ENCODE results near the gene PIK3CB. TPM values are rescaled to one million over a fixed set of nuclear protein-coding genes. Genes with fewer than 3 reads are reported as not detected.
A peak's percentile ranks its signal among the peaks of the same experiment; 100 is the strongest.

Gene PIK3CB
- total and polyA plus RNA-seq, 10 of the 15 experiments (the other 5 are each of a cell fraction or from before 2014, with no cell fraction given): 5.0 to 18.4 (median 10.4) TPM

DNA sequence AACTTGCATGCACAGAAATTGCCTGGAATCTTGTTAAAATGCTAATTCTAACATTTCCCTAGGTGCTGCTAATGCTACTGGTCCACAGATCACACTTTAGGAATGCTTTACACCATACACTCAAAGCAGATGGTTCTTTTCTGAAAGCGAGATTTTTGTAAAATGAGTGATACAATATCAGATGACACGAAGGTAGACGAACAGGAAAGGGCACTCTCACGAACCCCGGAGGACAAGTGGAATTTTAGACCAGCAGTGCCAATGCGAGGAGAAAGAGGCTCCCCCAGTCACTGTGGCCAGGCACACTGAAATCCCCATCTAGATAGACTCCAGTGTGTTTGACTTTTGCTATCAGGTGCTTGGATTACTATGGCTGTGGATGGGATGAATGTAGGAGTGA lies 205.2 kb downstream of the PIK3CB start (continued):
- TF ChIP-seq, protein P1, sequence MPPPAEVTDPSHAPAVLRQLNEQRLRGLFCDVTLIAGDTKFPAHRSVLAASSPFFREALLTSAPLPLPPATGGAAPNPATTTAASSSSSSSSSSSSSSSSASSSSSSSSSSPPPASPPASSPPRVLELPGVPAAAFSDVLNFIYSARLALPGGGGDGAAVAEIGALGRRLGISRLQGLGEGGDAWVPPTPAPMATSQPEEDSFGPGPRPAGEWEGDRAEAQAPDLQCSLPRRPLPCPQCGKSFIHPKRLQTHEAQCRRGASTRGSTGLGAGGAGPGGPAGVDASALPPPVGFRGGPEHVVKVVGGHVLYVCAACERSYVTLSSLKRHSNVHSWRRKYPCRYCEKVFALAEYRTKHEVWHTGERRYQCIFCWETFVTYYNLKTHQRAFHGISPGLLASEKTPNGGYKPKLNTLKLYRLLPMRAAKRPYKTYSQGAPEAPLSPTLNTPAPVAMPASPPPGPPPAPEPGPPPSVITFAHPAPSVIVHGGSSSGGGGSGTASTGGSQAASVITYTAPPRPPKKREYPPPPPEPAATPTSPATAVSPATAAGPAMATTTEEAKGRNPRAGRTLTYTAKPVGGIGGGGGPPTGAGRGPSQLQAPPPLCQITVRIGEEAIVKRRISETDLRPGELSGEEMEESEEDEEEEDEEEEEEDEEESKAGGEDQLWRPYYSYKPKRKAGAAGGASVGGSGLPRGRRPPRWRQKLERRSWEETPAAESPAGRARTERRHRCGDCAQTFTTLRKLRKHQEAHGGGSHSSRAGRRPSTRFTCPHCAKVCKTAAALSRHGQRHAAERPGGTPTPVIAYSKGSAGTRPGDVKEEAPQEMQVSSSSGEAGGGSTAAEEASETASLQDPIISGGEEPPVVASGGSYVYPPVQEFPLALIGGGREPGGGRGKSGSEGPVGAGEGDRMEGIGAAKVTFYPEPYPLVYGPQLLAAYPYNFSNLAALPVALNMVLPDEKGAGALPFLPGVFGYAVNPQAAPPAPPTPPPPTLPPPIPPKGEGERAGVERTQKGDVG (CRISPR knock-in tag; IDR thresholded peaks at IDR 0.05): no peak
- no peak for TF ChIP-seq EGR1 (IDR thresholded peaks at IDR 0.05; ENCODE audit: borderline replicate concordance in 1 of 2, low read depth in 2 of 2, low read length in 2 of 2)

DNA sequence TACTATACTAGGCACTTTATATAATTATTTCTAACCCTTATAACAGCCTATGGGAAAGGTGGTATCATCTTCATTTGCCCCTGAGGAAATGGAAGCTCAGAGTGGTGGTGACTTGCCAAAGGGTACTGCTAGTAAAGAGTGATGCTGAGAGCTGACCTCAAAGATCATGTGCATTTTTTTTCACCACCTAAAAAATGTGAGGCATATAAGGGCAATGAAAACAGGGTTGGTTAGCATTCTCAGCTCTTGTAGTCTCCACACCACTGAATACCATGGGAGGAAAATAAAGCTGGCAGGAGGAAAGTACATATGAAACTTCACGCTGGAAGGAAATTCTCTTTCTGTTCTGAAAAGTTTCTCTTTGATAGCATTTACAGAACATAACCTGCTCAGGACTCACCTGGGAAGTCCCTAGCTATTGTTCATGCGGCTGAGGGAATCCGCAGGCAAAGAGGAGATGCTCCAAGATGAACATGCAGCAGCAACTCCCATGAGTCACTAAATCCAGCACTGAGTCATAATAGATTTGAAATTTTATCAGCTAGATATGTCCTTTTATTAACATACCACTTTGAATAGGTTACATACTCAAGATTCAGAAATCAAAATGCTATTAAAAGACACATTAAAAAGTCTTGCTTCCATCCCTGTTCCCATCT lies 208.9 kb downstream of the PIK3CB start:
- H3K36me3 ChIP-seq (ENCODE audit: control insufficient read depth in 2 of 2, insufficient read depth in 2 of 2, low read length in 1 of 2): no peaks in the 10 kb centered on the region
- no peak overlapping the region for H3K9ac ChIP-seq (ENCODE audit: control insufficient read depth, insufficient read depth, low read length)
- POLR2A ChIA-PET: interaction anchor here (0.8 to 1.3 kb wide), 5 partner anchors 12 to 67 kb away, joined by 3 to 5 read pairs (median 3); no protein-coding TSS in a partner anchor
- DNase-seq (ENCODE audit: low read depth, low spot score) (peak; percentile 11), ATAC-seq (peak; percentile 65), FAIRE-seq (no peak)
- H3K79me2 ChIP-seq (ENCODE audit: control insufficient read depth, insufficient read depth, low read length): no peaks in the 10 kb centered on the region
- RAD21 ChIA-PET (ENCODE audit: unreplicated experiment): interaction anchor here (0.6 to 1.7 kb wide), 3 partner anchors 31 to 290 kb away, joined by 3 to 8 read pairs (median 7); partner anchors contain the start of gene CEP70
- SMC1A ChIA-PET (ENCODE audit: uncharacterized antibody, unreplicated experiment): interaction anchor here (0.7 to 2.0 kb wide), 7 partner anchors 10 to 290 kb away, joined by 3 to 10 read pairs (median 4); no protein-coding TSS in a partner anchor
- no peak overlapping the region for H3K4me3 ChIP-seq
- intact Hi-C loops (cut with micrococcal nuclease; ENCODE audit: unreplicated experiment) (no loop called here), in situ Hi-C loops (cut with MboI) (no loop called here)
- H3K27ac ChIP-seq (ENCODE audit: control insufficient read depth, insufficient read depth): no peak overlapping the region
- no peak overlapping the region for H3K4me2 ChIP-seq (ENCODE audit: control insufficient read depth, insufficient read depth)
- H3K27me3 ChIP-seq (replicated peaks in 1 of 2; ENCODE audit: control insufficient read depth in 2 of 2, insufficient read depth in 2 of 2, low read length in 1 of 2): no peaks in the 10 kb centered on the region
- CTCF ChIA-PET: interaction anchor here (0.8 to 2.4 kb wide), 7 partner anchors 10 to 291 kb away, joined by 3 to 18 read pairs (median 3); partner anchors contain the start of gene CEP70
- no peak overlapping the region for H2AFZ ChIP-seq (ENCODE audit: control insufficient read depth, low read depth, low read length)
- H3K4me1 ChIP-seq (ENCODE audit: control insufficient read depth, insufficient read depth, low read length): peaks cover 4% of the 10 kb centered on the region; the same call in 1 of the 2 replicates
- 70% methylated on average over 3 of the region's 3 CpGs for WGBS (ENCODE audit: insufficient coverage, insufficient replicate concordance, low lambda C conversion rate, missing lambda C conversion rate)
- no TSS peak for BruUV-seq (replicated peaks)
- no peaks in the 10 kb centered on the region for H3K9me3 ChIP-seq (replicated peaks; ENCODE audit: control insufficient read depth, insufficient read depth, low read length)
- TF ChIP-seq IKZF2 (IDR thresholded peaks at IDR 0.05): peak in 1 of 2 experiments; percentile 22; a peak in 2 of 4 replicates
- no peak for TF ChIP-seq MYB (IDR thresholded peaks at IDR 0.05; ENCODE audit: borderline replicate concordance, low read depth, low read length)
- H4K20me1 ChIP-seq (ENCODE audit: control insufficient read depth, insufficient read depth): no peaks in the 10 kb centered on the region
